HepG2 (cell line): Measurements from ENCODE around the gene FLT3LG. TPM values are rescaled to one million over a fixed set of nuclear protein-coding genes. Genes with fewer than 3 reads are reported as not detected.

Experiments used
- AGO1 ChIP-seq: fragments of 200-400 bp; formaldehyde crosslinking; IDR thresholded peaks from 2 replicates; pipeline ENCODE4 v1.6.1; 2017; ENCODE audit warnings: mild to moderate bottlenecking, low read depth, low read length, moderate library complexity; ENCODE audit not compliant: poor library complexity, severe bottlenecking
- ARHGAP35 ChIP-seq: sonication (generic); formaldehyde crosslinking; IDR thresholded peaks from 2 replicates; pipeline ENCODE4 v1.9.0; 2022; ENCODE audit warnings: mild to moderate bottlenecking, inconsistent platforms, moderate library complexity, missing genetic modification reagents, borderline replicate concordance
- BCLAF1 ChIP-seq: fragments of 450-650 bp; IDR thresholded peaks from 2 replicates; pipeline ENCODE4 v1.6.1; 2017; ENCODE audit warnings: mild to moderate bottlenecking
- CC2D1A ChIP-seq: sonication (generic); formaldehyde crosslinking; IDR thresholded peaks from 2 replicates; pipeline ENCODE4 v1.8.1; 2023; ENCODE audit warnings: mild to moderate bottlenecking, missing genetic modification reagents
- CHD2 ChIP-seq: IDR thresholded peaks from 2 replicates; pipeline ENCODE4 v1.6.1; 2011; ENCODE audit warnings: low read depth, low read length, improper control_type of control experiment
- ELF4 ChIP-seq: sonication (generic); formaldehyde crosslinking; IDR thresholded peaks from 2 replicates; pipeline ENCODE4 v1.5.0; 2020; ENCODE audit warnings: missing genetic modification reagents, mild to moderate bottlenecking, moderate library complexity, borderline replicate concordance
- GMEB1 ChIP-seq: sonication (generic); formaldehyde crosslinking; IDR thresholded peaks from 2 replicates; pipeline ENCODE4 v1.5.1; 2020; ENCODE audit warnings: missing genetic modification reagents, mild to moderate bottlenecking, borderline replicate concordance
- KDM3A ChIP-seq: IDR thresholded peaks from 2 replicates; pipeline ENCODE4 v1.6.1; 2018; ENCODE audit warnings: low read depth, missing compliant biosample characterization
- MAFK ChIP-seq, 2 experiments: IDR thresholded peaks in 1 of 2; conservative IDR thresholded peaks in 1 of 2; 2 replicates each; pipeline ENCODE4 v1.6.1; 2011; ENCODE audit warnings: improper control_type of control experiment in 2 of 2, low read length in 2 of 2
- ONECUT2 ChIP-seq: sonication (generic); formaldehyde crosslinking; IDR thresholded peaks from 2 replicates; pipeline ENCODE4 v1.4.0; 2020; ENCODE audit warnings: missing genetic modification reagents
- PLRG1 ChIP-seq: fragments of 450-650 bp; conservative IDR thresholded peaks from 2 replicates; pipeline ENCODE4 v1.6.1; 2016
- SP2 ChIP-seq: sonication (generic); formaldehyde crosslinking; IDR thresholded peaks from 2 replicates; pipeline ENCODE4 v1.5.1; 2020; ENCODE audit warnings: mild to moderate bottlenecking, missing genetic modification reagents
- STAT5B ChIP-seq: sonication (generic); formaldehyde crosslinking; IDR thresholded peaks from 2 replicates; pipeline ENCODE4 v1.4.0; 2020; ENCODE audit warnings: missing genetic modification reagents
- YEATS2 ChIP-seq: sonication (generic); formaldehyde crosslinking; IDR thresholded peaks from 2 replicates; pipeline ENCODE4 v1.4.0; 2020; ENCODE audit warnings: missing genetic modification reagents, borderline replicate concordance
- ZBTB8A ChIP-seq: sonication (generic); formaldehyde crosslinking; IDR thresholded peaks from 2 replicates; pipeline ENCODE4 v1.4.0; 2020; ENCODE audit warnings: mild to moderate bottlenecking, low read depth, missing genetic modification reagents, borderline replicate concordance
- ZFP91 ChIP-seq: sonication (generic); formaldehyde crosslinking; IDR thresholded peaks from 2 replicates; pipeline ENCODE4 v1.9.0; 2022; ENCODE audit warnings: missing genetic modification reagents, mild to moderate bottlenecking, borderline replicate concordance
- ZNF20 ChIP-seq: sonication (generic); formaldehyde crosslinking; IDR thresholded peaks from 2 replicates; pipeline ENCODE4 v1.4.0; 2020; ENCODE audit warnings: mild to moderate bottlenecking, moderate library complexity, missing genetic modification reagents
- ZNF263 ChIP-seq: sonication (generic); formaldehyde crosslinking; IDR thresholded peaks from 2 replicates; pipeline ENCODE4 v1.4.0; 2020; ENCODE audit warnings: missing genetic modification reagents
- ZNF331 ChIP-seq: sonication (generic); formaldehyde crosslinking; IDR thresholded peaks from 2 replicates; pipeline ENCODE4 v1.4.0; 2020; ENCODE audit warnings: missing genetic modification reagents
- ZNF33A ChIP-seq: sonication (generic); formaldehyde crosslinking; IDR thresholded peaks from 2 replicates; pipeline ENCODE4 v1.5.1; 2020; ENCODE audit warnings: missing genetic modification reagents, mild to moderate bottlenecking, moderate library complexity, borderline replicate concordance
- ZNF562 ChIP-seq: sonication (generic); formaldehyde crosslinking; IDR thresholded peaks from 2 replicates; pipeline ENCODE4 v1.8.0; 2022; ENCODE audit warnings: missing genetic modification reagents, borderline replicate concordance
- ZNF576 ChIP-seq: sonication (generic); formaldehyde crosslinking; IDR thresholded peaks from 2 replicates; pipeline ENCODE4 v1.4.0; 2020; ENCODE audit warnings: mild to moderate bottlenecking, missing genetic modification reagents
- ZNF670 ChIP-seq: sonication (generic); formaldehyde crosslinking; IDR thresholded peaks from 2 replicates; pipeline ENCODE4 v1.8.0; 2022; ENCODE audit warnings: mild to moderate bottlenecking, missing genetic modification reagents, borderline replicate concordance
- ZNF850 ChIP-seq: sonication (generic); formaldehyde crosslinking; conservative IDR thresholded peaks from 2 replicates; pipeline ENCODE4 v1.9.0; 2021; ENCODE audit warnings: mild to moderate bottlenecking, missing genetic modification reagents
- polyA plus RNA-seq, 8 experiments: library from polyadenylated mRNA; depleted of rRNA in 3 of 8; stranded (reverse) in 7 of 8; unstranded in 1 of 8; fragments of >200 nt; fragmentation: Illumina TruSeq in 4 of 8; extraction: Trizol in 4 of 8; gene quantifications; 2 replicates each; pipeline versions ENCODE4 v1.2.1 to v1.2.3, GENCODE V29; 2011 to 2016; ENCODE audit warnings: low read depth in 4 of 8, missing spikeins in 1 of 8, mixed read lengths in 1 of 8; ENCODE audit not compliant: insufficient read depth in 1 of 8
- total RNA-seq, 5 experiments: library from RNA; depleted of rRNA; stranded (reverse); fragments of >200 nt; fragmentation: Illumina TruSeq; extraction: Trizol; gene quantifications; 2 replicates each; pipeline ENCODE4 v1.2.3, GENCODE V29; 2016; ENCODE audit warnings: low read depth in 1 of 5

The FLT3LG gene
- total and polyA plus RNA-seq, 2 of the 13 experiments (the other 11 are each of a cell fraction or from before 2014, with no cell fraction given) = 1.5 to 2.6 TPM

GRCh38 chr19:49453013-49453756 lies 20.8 kb upstream of the FLT3LG start, which contains the start of gene ALDH16A1 (continued):
- TF ChIP-seq ARHGAP35 (CRISPR knock-in tag) (no peak), ZNF20 (CRISPR knock-in tag) (peak; percentile 84; the same call in 1 of the 2 replicates), KDM3A (no peak), AGO1 (peak; percentile 35), ZNF670 (CRISPR knock-in tag) (no peak), GMEB1 (CRISPR knock-in tag) (peak; percentile 73), PLRG1 (no peak), YEATS2 (CRISPR knock-in tag) (peak; percentile 88), ZNF331 (CRISPR knock-in tag) (no peak; the same call in 1 of the 2 replicates), ZNF850 (CRISPR knock-in tag) (no peak), SP2 (peak; percentile 48; the same call in 1 of the 2 replicates), ZNF562 (CRISPR knock-in tag) (no peak), ZNF33A (CRISPR knock-in tag) (no peak), ONECUT2 (CRISPR knock-in tag) (no peak), ZFP91 (CRISPR knock-in tag) (peak; percentile 88; the same call in 1 of the 2 replicates), MAFK (conservative IDR thresholded peaks at IDR 0.05 in 1 of 2, IDR thresholded peaks at IDR 0.05 in 1 of 2; ENCODE audit: low read length in 2 of 2) (no peak), ZBTB8A (CRISPR knock-in tag) (no peak), ELF4 (CRISPR knock-in tag) (no peak), CC2D1A (CRISPR knock-in tag) (no peak), ZNF263 (CRISPR knock-in tag) (peak; percentile 67), CHD2 (peak; percentile 87), BCLAF1 (no peak), STAT5B (CRISPR knock-in tag) (no peak), ZNF576 (CRISPR knock-in tag) (0 out of 2 replicates have a peak, but pooled peaks have one; percentile 43)
